ENCODE measurements around the gene RCOR1. TPM values are rescaled to one million over a fixed set of nuclear protein-coding genes. Genes with fewer than 3 reads are reported as not detected.

The RCOR1 gene
- total RNA-seq, 4 donors from 2014 or later = 11.6 to 15.6 (median 14.0) TPM

GRCh38 chr14:102686196-102686801, 93.8 kb downstream of the RCOR1 start:
- ATAC-seq = no peak
- Histone ChIP-seq H3K27me3 (no peaks in the 10 kb centered on the region), H3K9me3 (no peaks in the 10 kb centered on the region), H3K4me1 (peaks cover 0 to 8% (median 0%) of the 10 kb centered on the region in 3 donors), H3K27ac (no peak overlapping the region), H3K36me3 (peaks cover 0 to 21% of the 10 kb centered on the region in 2 donors), H3K4me3 (no peak overlapping the region)
- WGBS, 2 donors (ENCODE audit: low coverage in 1 of 2) = 58 to 81% methylated on average over 7 of the region's 7 CpGs
- TF ChIP-seq EP300 (IDR thresholded peaks at IDR 0.05) = no peak
- TF ChIP-seq POLR2AphosphoS5 (IDR thresholded peaks at IDR 0.05) = no peak
- TF ChIP-seq POLR2A (IDR thresholded peaks at IDR 0.05) = no peak
- TF ChIP-seq, protein P1, sequence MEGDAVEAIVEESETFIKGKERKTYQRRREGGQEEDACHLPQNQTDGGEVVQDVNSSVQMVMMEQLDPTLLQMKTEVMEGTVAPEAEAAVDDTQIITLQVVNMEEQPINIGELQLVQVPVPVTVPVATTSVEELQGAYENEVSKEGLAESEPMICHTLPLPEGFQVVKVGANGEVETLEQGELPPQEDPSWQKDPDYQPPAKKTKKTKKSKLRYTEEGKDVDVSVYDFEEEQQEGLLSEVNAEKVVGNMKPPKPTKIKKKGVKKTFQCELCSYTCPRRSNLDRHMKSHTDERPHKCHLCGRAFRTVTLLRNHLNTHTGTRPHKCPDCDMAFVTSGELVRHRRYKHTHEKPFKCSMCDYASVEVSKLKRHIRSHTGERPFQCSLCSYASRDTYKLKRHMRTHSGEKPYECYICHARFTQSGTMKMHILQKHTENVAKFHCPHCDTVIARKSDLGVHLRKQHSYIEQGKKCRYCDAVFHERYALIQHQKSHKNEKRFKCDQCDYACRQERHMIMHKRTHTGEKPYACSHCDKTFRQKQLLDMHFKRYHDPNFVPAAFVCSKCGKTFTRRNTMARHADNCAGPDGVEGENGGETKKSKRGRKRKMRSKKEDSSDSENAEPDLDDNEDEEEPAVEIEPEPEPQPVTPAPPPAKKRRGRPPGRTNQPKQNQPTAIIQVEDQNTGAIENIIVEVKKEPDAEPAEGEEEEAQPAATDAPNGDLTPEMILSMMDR (IDR thresholded peaks at IDR 0.05) = no peak

DNA sequence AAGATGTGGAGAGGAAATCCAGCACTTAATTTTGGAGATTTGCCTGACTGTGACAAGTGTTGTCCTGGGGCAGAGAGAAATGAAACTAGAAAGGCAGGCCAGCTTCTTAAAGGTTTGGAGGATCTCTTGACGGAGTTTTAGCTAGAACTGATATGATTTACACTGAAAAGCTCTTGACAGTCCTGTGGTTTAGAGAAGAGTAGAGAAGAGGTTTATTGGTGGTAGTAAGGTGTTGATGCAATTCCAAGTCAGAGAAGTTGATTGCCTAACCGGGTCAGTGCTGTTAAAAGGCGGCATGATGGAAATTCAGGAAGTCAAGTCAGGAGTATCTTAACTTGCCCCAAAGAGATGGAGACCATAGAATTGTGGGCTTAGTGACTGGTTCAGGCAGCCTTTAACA, 95.8 kb downstream of the RCOR1 start:
- Histone ChIP-seq H3K27me3 (no peaks in the 10 kb centered on the region), H3K4me1 (peaks cover 0 to 24% (median 0%) of the 10 kb centered on the region in 3 donors), H3K4me3 (no peak overlapping the region), H3K9me3 (no peaks in the 10 kb centered on the region), H3K27ac (no peak overlapping the region), H3K36me3 (peaks cover 0 to 8% of the 10 kb centered on the region in 2 donors)
- no peak for ATAC-seq
- WGBS, 2 donors (ENCODE audit: low coverage in 1 of 2) = 80 to 81% methylated on average over 3 of the region's 3 CpGs
- no peak for TF ChIP-seq POLR2AphosphoS5 (IDR thresholded peaks at IDR 0.05)
- TF ChIP-seq POLR2A (IDR thresholded peaks at IDR 0.05) = no peak
- TF ChIP-seq EP300 (IDR thresholded peaks at IDR 0.05) = no peak
- TF ChIP-seq, protein P1 (IDR thresholded peaks at IDR 0.05) = no peak

GRCh38 chr14:102690509-102691286, 98.2 kb downstream of the RCOR1 start:
- 73 to 86% methylated on average over 6 to 11 of the region's 11 CpGs for WGBS, 2 donors (ENCODE audit: low coverage in 1 of 2)
- no peak overlapping the region for H3K4me3 ChIP-seq
- peaks cover 0 to 38% (median 6%) of the 10 kb centered on the region in 3 donors for H3K4me1 ChIP-seq
- TF ChIP-seq, protein P1 (IDR thresholded peaks at IDR 0.05) = no peak
- TF ChIP-seq EP300 (IDR thresholded peaks at IDR 0.05) (no peak), POLR2A (IDR thresholded peaks at IDR 0.05) (no peak), POLR2AphosphoS5 (IDR thresholded peaks at IDR 0.05) (no peak)
- no peaks in the 10 kb centered on the region for H3K9me3 ChIP-seq
- H3K36me3 ChIP-seq = no peaks in the 10 kb centered on the region
- H3K27ac ChIP-seq = no peak overlapping the region
- no peaks in the 10 kb centered on the region for H3K27me3 ChIP-seq
- ATAC-seq = no peak

DNA sequence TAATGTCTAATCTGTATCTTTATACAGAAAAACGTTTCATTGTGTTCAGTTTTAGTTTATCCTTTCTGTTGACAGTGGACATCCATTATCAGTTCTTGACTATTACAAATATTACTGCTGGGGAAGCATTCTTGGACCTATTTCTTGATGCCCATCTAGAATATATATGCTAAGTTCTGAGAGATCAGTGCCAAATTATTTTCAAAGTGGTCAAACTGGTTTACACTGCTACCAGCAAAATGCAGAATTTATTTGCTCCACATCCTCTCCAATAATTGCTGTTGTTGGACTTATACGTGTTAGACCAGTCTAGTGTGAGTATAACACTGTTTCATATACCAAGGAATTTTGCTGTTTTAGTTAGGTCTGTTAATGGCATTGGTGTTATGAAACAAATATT, 99.3 kb downstream of the RCOR1 start:
- TF ChIP-seq EP300 (IDR thresholded peaks at IDR 0.05) = no peak
- no peak for TF ChIP-seq POLR2A (IDR thresholded peaks at IDR 0.05)
- no peak for TF ChIP-seq POLR2AphosphoS5 (IDR thresholded peaks at IDR 0.05)
- TF ChIP-seq, protein P1 (IDR thresholded peaks at IDR 0.05) = no peak
- Histone ChIP-seq H3K27me3 (no peaks in the 10 kb centered on the region), H3K27ac (no peak overlapping the region), H3K4me1 (peaks cover 0 to 38% (median 6%) of the 10 kb centered on the region in 3 donors), H3K4me3 (no peak overlapping the region), H3K36me3 (no peaks in the 10 kb centered on the region), H3K9me3 (no peaks in the 10 kb centered on the region)
- 59 to 60% methylated on average over 2 of the region's 2 CpGs for WGBS, 2 donors (ENCODE audit: low coverage in 1 of 2)
- no peak for ATAC-seq
